CD4-positive, alpha-beta T cell treated with Interleukin-17A for 4 hours (primary cell): ENCODE results near the gene LARGE1.
"Not testable (repeated sequence)": the region's sequence is repeated elsewhere in the genome, so short reads cannot be mapped to it uniquely, and the experiment has no call there.

ENCODE experiments used
- DNase-seq: peaks from one replicate; pipeline ENCODE4 v3.0.0-alpha.2; 2020; ENCODE audit warnings: mixed read lengths

LARGE1 gene

DNA sequence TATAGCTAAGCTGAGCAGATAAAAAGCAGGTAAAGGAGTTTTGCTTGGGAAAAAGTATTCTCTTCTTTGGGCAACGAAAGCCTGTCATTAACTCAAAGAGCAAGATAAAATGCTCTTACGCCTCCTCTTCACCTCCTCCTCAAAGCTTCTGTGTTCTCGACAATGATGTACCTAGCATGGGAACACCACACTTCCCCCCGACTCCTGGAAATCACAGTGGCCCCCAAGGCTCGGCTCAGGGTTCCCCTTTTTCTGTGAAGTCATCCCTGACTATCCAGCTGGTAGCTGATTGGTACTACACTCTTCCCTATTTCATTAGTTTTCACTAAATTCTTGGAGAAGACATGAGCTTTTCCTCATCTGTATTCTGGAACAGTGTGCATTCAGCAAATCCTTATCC lies 336.1 kb downstream of the LARGE1 start:
- DNase-seq, result no peak

DNA sequence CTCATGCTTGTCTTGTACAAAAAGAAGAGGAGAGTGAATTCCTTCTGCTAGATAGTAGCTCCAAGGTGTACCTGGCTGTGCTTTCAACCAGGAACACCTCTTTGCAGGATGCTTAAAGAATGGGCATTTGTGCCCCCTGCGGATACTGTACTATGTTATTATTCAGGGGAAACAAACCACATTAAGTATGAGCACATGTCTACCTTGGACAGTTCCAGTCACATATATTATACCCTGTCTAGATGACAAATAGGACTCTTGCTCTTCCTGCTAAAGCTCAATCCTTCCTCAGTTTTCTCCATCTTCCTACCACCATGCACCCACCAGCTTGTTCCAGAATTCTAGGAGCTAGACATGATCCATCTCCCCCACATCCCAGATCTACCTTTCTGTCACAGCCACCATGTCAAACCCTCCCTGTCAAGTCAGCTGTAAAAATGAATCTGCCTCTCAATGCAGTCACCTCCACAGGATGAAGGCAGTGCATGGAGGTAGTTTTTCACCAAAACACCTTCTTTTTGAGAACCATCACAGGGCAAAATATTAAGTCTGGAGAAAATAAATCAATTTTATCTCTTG lies 337.4 kb downstream of the LARGE1 start:
- DNase-seq, result no peak

- no peak for DNase-seq
These were observed 340.0 kb downstream of the LARGE1 start for GRCh38 chr22:33580310-33580709.

DNA sequence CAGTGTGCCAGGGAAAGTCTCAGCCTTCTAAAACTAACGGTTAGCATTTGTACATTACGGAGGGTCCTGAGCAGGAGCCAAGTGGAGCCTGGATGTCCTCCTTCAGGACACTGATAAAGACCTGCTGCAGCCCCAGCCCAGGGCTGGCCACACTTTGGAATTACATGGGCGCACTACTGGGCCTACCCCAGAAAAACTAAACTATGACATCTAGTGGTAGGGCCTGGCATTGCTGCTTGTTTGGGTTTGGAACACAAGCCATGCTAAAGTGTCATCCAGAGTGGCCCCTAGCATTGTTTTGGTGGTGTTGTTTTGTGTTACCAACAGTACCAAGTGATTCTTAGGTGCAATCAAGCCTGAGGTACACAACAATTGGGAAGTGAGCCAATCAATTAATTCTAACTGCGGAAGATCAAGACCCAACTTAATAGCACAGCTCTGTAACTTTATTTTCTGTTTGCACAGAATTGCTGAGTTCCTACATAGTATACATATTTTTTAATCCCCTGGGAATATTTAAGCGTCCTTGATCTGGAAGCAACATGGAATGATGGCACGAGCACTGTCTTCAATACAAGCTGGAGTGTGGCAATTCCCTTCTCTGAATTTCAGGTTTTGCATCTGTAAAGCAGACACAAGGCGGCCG lies 340.7 kb downstream of the LARGE1 start:
- peak; percentile 3 for DNase-seq

- DNase-seq, result no peak
These were observed 341.5 kb downstream of the LARGE1 start for GRCh38 chr22:33578752-33579151.

DNA sequence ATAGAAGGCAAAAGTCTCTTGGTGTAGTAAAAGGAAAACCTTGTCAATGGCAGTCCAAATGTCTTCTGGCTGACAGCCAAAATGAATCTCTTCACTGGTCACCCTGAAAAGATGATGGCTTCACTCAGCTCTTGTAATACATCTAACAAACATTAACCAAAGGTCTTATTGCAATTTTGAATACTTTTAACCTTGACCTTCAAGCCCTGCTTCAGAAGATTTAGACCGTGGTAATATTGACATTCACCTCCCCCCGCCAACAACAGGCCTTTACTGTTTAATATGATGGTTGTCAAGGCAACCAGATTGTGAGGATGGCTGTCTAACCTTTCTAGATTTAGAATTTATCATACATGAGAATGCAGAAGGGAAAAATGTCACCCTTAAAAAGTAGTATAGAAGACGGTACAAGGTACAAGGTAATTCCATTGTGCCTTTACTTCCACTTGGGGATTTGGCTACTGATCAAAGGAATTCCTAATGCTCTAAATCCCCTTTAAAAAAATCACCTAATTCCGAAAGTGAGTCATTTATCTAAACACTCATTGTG lies 342.3 kb downstream of the LARGE1 start:
- DNase-seq, result no peak

DNA sequence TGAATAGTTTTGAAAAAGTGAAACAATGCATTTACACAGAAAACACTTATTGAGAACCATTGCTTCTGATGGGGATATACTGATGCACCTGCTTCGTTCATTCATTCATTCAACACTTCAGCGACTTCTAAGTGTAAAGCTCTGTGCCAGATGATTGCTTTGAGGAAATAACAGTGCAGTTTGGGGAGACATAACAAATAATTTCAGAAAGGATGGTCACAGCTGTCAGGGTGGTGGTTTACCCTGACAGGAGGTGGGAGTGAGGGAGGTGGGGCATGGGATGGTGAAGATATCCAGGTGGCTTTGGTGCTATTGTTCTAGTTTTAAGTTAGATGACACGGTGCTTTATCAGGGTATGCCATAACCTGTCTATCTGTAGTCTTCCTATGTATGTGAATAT lies 344.1 kb downstream of the LARGE1 start:
- no peak for DNase-seq

DNA sequence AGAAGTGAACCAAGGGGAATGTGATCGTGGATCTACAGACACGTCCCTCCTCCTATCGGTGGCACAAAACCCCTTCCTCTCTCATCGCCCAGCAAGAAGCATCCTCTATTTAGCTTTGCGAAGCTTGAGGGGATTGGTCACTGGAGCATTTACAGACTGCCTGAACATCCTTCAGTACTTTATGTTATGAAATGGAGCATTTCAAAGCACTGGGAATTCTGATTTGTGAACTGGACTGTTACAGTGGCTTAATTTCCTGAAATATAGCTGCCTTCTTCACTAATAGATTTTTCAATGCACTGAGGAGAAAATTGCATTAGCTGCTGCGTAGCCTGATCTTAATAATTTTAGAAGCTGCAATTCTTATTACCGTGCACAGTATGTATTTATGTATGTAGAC lies 344.5 kb downstream of the LARGE1 start:
- DNase-seq, result no peak

DNA sequence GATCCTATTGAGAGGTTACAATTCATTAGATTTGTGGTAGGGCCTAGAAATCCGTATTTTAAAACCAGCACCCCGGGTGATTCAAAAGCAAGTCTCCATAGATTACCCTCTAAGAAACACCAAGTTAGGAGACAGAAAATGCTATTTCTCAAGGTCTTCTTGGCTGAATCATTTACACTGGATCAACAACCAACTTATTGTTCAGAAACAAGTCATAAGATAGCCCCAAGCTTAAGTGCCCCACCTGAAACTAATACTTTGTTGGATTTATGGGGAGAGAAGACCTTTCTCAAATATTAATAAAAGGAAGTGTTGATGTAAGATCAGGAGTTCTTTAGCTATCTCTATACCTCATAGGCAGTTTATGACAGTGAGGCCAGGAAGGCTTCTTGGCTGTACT lies 345.2 kb downstream of the LARGE1 start:
- DNase-seq, result no peak

- no peak for DNase-seq
These were observed 346.8 kb downstream of the LARGE1 start for GRCh38 chr22:33573479-33573878.

- DNase-seq, result no peak
These were observed 348.2 kb downstream of the LARGE1 start for GRCh38 chr22:33572086-33572485.

- DNase-seq, result no peak
These were observed 350.2 kb downstream of the LARGE1 start for GRCh38 chr22:33570110-33570509.

- no peak for DNase-seq
These were observed 350.7 kb downstream of the LARGE1 start for GRCh38 chr22:33569559-33569958.

GRCh38 chr22:33569018-33569417 lies 351.3 kb downstream of the LARGE1 start:
- no peak for DNase-seq

DNA sequence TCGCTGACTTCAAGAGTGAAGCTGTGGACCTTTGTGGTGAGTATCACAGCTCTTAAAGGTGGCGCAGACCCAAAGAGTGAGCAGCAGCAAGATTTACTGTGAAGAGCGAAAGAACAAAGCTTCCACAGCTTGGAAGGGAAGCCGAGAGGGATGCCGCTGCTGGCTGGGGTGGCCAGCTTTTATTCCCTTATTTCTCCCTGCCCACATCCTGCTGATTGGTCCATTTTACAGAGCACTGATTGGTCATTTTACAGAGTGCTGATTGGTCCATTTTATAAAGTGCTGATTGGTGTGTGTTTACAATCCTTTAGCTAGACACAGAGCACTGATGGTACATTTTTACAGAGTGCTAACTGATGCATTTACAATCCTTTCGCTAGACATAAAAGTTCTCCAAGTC lies 353.8 kb downstream of the LARGE1 start:
- not testable (repeated sequence) for DNase-seq

- no peak for DNase-seq
These were observed 354.7 kb downstream of the LARGE1 start for GRCh38 chr22:33565580-33565995.

DNA sequence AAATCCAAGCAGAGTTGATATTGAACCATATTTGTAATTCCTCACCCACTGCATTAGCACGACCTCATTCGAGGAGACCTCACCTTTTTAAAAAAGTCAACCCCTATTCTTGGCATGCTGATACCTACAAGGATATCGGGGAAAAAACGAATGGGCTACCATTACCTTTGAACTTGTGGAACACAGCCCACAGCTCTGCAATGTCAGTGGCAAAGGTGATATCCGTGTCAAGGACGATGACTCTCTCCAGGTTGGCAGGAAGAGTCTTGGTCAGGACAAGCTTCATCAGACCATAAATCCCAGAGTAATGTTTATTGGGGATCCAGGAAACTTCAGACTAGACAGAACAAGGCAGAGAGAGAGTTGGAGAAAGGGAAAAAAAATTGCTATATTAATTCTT lies 355.6 kb downstream of the LARGE1 start:
- DNase-seq, result no peak

DNA sequence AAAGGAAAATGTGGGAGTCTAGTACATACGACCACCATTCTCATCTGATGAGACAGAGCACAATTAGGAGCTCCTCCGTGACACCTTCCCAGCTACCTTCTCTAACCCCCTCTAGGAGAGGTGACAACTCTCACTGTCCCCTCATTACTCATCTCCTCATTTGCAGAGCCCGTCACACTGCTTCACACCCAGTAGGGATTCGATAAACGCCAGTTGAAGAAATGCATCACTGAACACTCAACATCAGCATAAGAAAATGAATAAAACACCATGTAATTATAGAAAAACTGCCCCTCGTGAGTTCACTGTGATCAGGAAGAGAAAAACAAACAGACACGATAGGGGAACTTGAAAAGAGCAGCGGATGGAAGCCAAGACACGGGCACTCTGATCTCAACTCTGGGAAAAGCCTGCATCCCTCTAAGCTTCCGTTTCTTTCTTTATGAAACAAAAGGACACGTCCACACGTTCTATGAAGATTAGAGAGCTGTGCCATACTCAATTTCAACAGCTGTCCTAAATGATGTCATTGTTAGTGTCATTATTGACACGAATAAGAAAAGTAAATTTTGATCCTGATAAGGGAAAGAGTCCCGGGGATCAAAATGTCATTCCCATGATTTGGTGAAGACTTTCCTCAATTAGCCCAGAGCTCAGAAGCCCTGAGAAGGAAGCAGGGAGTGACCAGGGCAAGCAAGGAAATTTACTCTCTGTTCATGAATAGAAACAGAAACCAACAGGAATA lies 356.9 kb downstream of the LARGE1 start:
- no peak for DNase-seq

DNA sequence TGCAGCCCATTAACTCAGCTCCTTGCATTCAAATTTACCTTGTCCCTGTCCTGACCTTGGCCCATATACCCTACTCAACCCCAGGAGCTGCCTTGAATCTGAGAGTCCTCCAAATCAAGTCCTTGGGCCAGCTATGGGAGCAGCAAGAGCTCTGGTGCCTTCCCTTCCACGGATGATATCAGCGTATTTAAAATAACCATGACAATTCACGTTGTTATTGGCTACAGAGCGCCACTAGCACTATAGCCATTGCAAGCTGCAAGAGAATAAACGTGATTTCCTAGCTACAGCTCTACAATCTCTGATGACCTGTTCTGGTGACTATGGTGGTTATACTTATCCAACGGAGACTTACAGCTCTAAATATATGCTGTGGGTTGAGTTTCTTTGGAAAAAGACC lies 357.8 kb downstream of the LARGE1 start:
- no peak for DNase-seq

DNA sequence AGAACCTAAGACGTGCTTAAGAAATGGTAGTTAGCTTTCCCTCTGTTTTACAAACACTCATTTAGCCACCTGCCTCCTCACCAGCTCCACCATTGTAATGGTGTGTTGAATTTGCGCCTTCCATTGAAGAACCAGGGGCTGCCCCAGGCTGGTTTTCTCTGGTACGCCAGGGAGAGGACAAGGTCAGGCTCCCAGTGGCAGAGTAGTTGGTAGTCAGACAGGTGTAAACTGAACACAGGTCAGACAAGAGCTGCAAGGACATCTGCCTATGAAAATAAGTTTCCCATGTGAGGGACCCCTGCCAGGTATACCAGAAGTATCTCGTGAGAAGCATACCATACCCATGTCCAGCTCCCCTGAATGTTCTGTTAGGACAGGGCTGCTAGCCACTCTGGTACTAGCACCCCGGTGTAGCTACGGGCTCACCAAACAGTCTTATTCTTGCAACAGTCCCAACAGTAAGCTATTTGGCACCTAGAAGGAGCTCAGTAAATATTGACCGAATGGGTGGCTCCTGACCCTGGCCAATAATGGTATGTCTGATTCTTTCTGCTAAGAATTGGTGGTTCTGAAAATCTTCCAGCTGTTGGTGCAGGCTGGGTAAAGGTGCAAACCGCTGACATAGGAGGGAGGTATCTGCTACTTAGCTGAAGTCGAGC lies 359.0 kb downstream of the LARGE1 start:
- DNase-seq, result no peak

DNA sequence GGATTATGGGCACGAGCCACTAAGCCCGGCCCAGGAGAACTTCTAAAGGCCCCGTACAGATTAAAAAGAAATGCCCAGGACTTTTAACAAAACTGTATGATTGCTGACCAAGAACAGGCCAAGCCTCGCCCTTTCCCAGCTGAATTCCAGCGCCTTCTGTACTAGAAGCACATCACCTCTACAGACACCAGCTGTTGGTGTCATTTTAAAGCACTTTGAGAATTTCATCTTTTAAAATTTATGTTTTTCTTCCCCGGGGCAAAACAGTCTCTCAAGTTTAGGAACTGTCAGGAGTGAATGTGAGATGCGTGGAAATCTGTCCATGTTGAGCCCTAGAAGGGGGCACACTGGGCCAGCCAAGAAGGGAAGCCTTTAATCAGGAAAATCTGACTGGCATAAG lies 362.4 kb downstream of the LARGE1 start:
- no peak for DNase-seq

DNA sequence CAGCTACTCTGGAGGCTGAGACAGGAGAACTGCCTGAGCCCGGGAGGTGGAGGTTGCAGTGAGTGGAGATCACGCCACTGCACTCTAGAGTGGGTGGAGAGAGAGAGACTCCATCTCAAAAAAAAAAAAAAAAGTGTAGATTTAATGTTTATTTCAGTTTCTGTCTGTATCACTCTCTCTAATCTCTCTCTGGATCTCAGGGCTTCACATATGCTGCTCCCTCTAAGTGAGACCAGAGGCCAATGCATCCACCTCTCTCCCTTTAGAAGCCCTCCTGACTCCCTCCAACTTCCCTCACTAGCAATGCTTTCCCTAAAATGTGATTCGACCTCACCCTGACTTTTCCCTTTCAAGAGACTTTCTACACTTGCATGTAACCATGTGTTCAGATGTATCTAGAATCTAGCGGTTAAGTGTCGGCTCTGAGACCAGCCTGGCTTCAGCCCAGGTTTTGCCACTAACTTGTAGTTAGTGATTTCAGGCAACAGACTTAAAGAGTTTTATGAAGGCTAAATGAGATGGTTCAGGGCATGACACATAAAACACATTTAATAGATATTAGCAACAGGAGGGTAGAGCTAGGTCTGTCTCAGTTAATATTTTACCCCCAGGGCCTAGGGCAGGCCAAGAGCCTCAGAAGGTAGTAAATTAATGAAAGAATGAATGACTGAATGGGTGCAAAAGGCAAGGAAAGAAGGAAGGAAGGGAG lies 364.3 kb downstream of the LARGE1 start:
- no peak for DNase-seq

DNA sequence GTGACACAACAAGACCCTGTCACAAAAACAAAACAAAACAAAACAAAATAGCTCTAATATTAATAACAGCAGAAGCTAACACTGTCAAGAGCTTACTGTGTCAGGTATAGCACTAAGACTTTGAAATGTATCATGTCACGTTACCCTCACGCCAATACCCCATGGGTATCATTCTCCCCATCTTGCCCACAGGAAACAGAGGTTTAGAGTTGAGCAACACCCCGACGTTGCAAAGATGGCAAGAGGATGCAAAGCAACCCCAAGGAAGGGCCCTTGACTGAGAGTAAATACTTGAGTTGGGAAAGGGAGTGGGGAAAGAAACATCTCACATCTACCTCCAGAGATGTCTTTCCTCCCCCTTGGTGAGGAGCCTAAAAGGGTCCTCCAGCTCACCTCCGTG lies 366.8 kb downstream of the LARGE1 start:
- no peak for DNase-seq
